ENCODE measurements around the gene UBA5.

DNA sequence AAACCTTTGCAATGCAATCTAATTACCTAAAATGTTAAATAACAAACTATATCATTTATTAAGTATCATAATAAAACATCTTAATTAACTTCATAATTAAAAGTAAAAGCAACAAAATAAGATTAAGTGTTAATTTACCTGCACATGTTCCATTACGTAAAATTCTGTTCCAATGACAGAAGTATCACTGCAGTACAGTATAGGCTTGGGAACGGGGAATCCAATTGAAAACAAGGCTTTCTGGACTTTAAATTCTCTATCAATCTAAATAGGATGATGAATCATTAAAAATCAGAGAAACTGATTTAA is 17.6 kb upstream of the UBA5 start:
- TF ChIP-seq CREM (CRISPR knock-in tag; IDR thresholded peaks at IDR 0.05) (no peak), MAX (CRISPR knock-in tag; IDR thresholded peaks at IDR 0.05) (no peak), ESRRA (CRISPR knock-in tag; IDR thresholded peaks at IDR 0.05; ENCODE audit: borderline replicate concordance) (no peak), ZNF232 (CRISPR knock-in tag; IDR thresholded peaks at IDR 0.05) (no peak), SP1 (CRISPR knock-in tag; conservative IDR thresholded peaks at IDR 0.05) (no peak), CTCF (IDR thresholded peaks at IDR 0.05) (no peak), NR3C1 (CRISPR knock-in tag; conservative IDR thresholded peaks at IDR 0.05; ENCODE audit: low read depth) (no peak), GABPB1 (CRISPR knock-in tag; IDR thresholded peaks at IDR 0.05) (no peak)
- TF ChIP-seq, protein P1, sequence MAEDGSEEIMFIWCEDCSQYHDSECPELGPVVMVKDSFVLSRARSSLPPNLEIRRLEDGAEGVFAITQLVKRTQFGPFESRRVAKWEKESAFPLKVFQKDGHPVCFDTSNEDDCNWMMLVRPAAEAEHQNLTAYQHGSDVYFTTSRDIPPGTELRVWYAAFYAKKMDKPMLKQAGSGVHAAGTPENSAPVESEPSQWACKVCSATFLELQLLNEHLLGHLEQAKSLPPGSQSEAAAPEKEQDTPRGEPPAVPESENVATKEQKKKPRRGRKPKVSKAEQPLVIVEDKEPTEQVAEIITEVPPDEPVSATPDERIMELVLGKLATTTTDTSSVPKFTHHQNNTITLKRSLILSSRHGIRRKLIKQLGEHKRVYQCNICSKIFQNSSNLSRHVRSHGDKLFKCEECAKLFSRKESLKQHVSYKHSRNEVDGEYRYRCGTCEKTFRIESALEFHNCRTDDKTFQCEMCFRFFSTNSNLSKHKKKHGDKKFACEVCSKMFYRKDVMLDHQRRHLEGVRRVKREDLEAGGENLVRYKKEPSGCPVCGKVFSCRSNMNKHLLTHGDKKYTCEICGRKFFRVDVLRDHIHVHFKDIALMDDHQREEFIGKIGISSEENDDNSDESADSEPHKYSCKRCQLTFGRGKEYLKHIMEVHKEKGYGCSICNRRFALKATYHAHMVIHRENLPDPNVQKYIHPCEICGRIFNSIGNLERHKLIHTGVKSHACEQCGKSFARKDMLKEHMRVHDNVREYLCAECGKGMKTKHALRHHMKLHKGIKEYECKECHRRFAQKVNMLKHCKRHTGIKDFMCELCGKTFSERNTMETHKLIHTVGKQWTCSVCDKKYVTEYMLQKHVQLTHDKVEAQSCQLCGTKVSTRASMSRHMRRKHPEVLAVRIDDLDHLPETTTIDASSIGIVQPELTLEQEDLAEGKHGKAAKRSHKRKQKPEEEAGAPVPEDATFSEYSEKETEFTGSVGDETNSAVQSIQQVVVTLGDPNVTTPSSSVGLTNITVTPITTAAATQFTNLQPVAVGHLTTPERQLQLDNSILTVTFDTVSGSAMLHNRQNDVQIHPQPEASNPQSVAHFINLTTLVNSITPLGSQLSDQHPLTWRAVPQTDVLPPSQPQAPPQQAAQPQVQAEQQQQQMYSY (CRISPR knock-in tag; IDR thresholded peaks at IDR 0.05) = no peak
- TF ChIP-seq, protein P2, sequence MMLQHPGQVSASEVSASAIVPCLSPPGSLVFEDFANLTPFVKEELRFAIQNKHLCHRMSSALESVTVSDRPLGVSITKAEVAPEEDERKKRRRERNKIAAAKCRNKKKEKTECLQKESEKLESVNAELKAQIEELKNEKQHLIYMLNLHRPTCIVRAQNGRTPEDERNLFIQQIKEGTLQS (CRISPR knock-in tag; conservative IDR thresholded peaks at IDR 0.05) = no peak
- TF ChIP-seq, protein P3, sequence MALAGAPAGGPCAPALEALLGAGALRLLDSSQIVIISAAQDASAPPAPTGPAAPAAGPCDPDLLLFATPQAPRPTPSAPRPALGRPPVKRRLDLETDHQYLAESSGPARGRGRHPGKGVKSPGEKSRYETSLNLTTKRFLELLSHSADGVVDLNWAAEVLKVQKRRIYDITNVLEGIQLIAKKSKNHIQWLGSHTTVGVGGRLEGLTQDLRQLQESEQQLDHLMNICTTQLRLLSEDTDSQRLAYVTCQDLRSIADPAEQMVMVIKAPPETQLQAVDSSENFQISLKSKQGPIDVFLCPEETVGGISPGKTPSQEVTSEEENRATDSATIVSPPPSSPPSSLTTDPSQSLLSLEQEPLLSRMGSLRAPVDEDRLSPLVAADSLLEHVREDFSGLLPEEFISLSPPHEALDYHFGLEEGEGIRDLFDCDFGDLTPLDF (CRISPR knock-in tag; IDR thresholded peaks at IDR 0.05) = no peak
- TF ChIP-seq, protein P4, sequence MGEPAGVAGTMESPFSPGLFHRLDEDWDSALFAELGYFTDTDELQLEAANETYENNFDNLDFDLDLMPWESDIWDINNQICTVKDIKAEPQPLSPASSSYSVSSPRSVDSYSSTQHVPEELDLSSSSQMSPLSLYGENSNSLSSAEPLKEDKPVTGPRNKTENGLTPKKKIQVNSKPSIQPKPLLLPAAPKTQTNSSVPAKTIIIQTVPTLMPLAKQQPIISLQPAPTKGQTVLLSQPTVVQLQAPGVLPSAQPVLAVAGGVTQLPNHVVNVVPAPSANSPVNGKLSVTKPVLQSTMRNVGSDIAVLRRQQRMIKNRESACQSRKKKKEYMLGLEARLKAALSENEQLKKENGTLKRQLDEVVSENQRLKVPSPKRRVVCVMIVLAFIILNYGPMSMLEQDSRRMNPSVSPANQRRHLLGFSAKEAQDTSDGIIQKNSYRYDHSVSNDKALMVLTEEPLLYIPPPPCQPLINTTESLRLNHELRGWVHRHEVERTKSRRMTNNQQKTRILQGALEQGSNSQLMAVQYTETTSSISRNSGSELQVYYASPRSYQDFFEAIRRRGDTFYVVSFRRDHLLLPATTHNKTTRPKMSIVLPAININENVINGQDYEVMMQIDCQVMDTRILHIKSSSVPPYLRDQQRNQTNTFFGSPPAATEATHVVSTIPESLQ (CRISPR knock-in tag; IDR thresholded peaks at IDR 0.05) = no peak
- TF ChIP-seq, protein P5, sequence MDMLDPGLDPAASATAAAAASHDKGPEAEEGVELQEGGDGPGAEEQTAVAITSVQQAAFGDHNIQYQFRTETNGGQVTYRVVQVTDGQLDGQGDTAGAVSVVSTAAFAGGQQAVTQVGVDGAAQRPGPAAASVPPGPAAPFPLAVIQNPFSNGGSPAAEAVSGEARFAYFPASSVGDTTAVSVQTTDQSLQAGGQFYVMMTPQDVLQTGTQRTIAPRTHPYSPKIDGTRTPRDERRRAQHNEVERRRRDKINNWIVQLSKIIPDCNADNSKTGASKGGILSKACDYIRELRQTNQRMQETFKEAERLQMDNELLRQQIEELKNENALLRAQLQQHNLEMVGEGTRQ (CRISPR knock-in tag; IDR thresholded peaks at IDR 0.05) = no peak

All from WTC11 (cell line).